ENCODE data around the gene HOXA3.

The HOXA3 gene

GRCh38 chr7:27117887-27118491 lies 34.4 kb downstream of the HOXA3 start:
- TF ChIP-seq CTCF (IDR thresholded peaks at IDR 0.05; ENCODE audit: insufficient read depth, low read length, missing control alignments): no peak
- ChIA-PET POLR2A (no interaction called here), CTCF (interaction anchor here (0.9 kb wide), 2 partner anchors 9 to 33 kb away, joined by 4 read pairs; no protein-coding TSS in a partner anchor)
- DNase-seq (ENCODE audit: low read depth, low spot score): no peak
- no peak overlapping the region for H3K4me3 ChIP-seq (ENCODE audit: low read depth, low read length)

- ChIA-PET POLR2A (interaction anchor here (0.6 kb wide), 1 partner anchor 18 kb away, joined by 3 read pairs; no protein-coding TSS in a partner anchor), CTCF (interaction anchor here (0.9 to 1.1 kb wide), 3 partner anchors 8 to 426 kb away, joined by 3 to 4 read pairs (median 3); no protein-coding TSS in a partner anchor)
- DNase-seq (ENCODE audit: low read depth, low spot score): no peak
- no peak overlapping the region for H3K4me3 ChIP-seq (ENCODE audit: low read depth, low read length)
- no peak for TF ChIP-seq CTCF (IDR thresholded peaks at IDR 0.05; ENCODE audit: insufficient read depth, low read length, missing control alignments)
These were observed 35.2 kb downstream of the HOXA3 start for GRCh38 chr7:27116962-27117886.

GRCh38 chr7:27116031-27116961 lies 36.1 kb downstream of the HOXA3 start:
- no peak for DNase-seq (ENCODE audit: low read depth, low spot score)
- no peak for TF ChIP-seq CTCF (IDR thresholded peaks at IDR 0.05; ENCODE audit: insufficient read depth, low read length, missing control alignments)
- POLR2A ChIA-PET: interaction anchor here (0.6 kb wide), 1 partner anchor 17 kb away, joined by 3 read pairs; no protein-coding TSS in a partner anchor
- CTCF ChIA-PET: interaction anchor here (0.9 to 2.2 kb wide), 7 partner anchors 8 to 435 kb away, joined by 3 to 6 read pairs (median 3); no protein-coding TSS in a partner anchor
- H3K4me3 ChIP-seq (ENCODE audit: low read depth, low read length): no peak overlapping the region

DNA sequence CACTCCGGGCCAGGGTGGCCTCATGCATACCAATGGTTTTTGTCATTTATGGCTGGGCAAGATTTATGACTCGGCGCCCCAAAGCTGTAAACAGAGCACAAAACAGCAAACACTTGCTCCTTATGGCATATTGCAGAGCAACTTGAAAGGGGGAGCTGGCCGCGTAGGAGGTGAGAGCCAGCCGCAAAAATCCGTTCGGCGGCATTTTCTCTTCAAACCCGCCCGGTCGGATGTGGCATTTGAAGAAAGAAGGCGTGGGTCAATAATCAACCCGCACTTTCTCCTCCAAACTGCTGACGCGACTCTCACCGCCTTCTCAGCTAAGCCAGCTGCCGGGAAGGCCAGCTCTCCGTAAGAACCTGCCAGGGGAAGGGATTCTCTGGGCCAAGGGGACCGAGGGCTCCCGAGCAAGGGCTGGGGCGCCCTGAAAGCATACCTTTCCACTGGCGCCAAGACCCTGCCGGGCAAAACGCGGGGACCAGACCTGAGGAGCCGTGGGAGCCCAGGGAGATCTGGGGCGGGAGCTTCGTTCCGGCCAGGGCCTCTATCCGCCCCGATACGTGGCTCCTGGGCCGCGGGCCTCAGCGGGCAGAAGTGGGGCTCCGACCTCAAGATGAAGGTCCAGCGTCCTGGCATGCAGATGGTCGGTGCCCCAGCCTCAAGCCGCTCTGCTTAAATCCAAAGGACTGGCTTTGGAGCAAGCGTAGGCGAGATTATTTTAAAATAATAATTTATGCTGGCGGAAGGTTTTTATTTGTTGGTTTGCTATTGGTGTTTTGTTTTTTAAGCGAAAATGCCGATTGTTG lies 37.0 kb downstream of the HOXA3 start:
- TF ChIP-seq CTCF (IDR thresholded peaks at IDR 0.05; ENCODE audit: insufficient read depth, low read length, missing control alignments): no peak
- no peak overlapping the region for H3K4me3 ChIP-seq (ENCODE audit: low read depth, low read length)
- ChIA-PET CTCF (interaction anchor here (0.8 to 2.2 kb wide), 6 partner anchors 11 to 434 kb away, joined by 3 to 6 read pairs (median 4); no protein-coding TSS in a partner anchor), POLR2A (no interaction called here)
- no peak for DNase-seq (ENCODE audit: low read depth, low spot score)

GRCh38 chr7:27114881-27115220 lies 37.5 kb downstream of the HOXA3 start:
- H3K4me3 ChIP-seq (ENCODE audit: low read depth, low read length): no peak overlapping the region
- no peak for DNase-seq (ENCODE audit: low read depth, low spot score)
- POLR2A ChIA-PET: no interaction called here
- CTCF ChIA-PET: interaction anchor here (0.8 to 2.2 kb wide), 6 partner anchors 12 to 433 kb away, joined by 3 to 6 read pairs (median 3); no protein-coding TSS in a partner anchor
- no peak for TF ChIP-seq CTCF (IDR thresholded peaks at IDR 0.05; ENCODE audit: insufficient read depth, low read length, missing control alignments)

Measured in AG04449 (cell line).